Cortex of kidney (tissue), 1 donor: Measurements from ENCODE around the gene BLNK.
"Not testable (repeated sequence)": the region's sequence is repeated elsewhere in the genome, so short reads cannot be mapped to it uniquely, and the experiment has no call there.

ENCODE experiments used
- DNase-seq: peaks from one replicate; lab custom pipeline; 2025; lab: John Stamatoyannopoulos, UW

BLNK gene

DNA sequence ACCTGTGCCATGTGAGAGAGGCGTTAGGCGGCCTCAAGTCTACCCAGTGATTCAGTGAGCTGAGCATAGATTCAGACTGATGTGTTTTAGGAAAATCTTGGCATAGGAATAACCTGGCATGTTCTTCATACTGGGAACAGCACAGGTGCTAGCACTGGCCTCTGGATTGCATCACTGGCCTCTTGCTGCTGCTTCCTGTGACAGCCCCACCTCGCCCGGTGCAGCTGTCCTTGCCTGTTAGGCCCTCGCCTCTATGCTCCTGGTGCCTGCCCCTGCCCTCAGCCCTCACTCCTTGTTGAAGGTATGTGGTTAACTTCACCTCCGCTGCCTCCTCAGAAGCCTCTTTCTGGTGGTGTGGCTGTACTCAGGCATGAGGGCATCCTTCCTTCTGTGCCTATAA, 46.2 kb downstream of the BLNK start:
- DNase-seq, result no peak

GRCh38 chr10:96222908-96223307, 48.5 kb downstream of the BLNK start:
- no peak for DNase-seq

DNA sequence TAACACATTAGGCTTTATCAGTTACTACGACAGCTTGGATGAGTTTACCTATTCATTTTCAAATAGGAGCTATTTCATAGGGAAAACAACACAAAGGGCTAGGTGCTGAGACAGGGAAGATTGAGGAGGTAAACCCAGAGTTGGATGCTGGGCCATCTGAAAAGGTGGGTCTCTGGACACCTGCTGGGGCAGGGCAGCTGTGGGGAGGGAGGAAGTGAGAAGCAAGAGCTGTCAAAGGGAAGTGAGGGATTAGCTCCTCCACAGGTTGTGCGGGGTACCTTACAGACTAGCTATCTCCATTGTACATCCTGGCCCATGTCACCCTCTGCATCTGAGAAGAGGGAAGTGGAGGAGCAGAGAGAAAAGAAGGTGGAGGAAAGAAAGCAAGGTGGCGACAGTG, 48.9 kb downstream of the BLNK start:
- no peak for DNase-seq

DNA sequence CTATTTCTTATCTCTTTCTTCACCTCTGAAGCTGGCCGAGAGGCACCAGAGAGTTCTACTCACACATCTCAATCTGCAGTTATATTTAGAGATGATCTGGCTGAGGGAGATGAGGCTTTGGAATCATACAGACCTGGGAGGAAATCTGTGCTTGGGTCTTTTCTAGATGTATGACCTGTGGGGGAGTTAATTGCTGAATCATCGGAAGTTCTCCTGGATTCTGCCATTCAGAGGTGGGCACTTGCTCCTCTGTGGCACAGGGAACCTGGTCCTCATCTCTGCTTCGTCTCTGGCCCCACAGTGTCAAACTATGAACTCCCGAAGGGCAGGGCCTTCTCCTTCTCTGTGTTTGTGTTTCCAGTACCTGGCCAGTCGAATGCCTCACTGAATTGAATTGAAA, 52.5 kb downstream of the BLNK start:
- no peak for DNase-seq

- DNase-seq, result no peak
Measured at GRCh38 chr10:96217711-96218110, 53.7 kb downstream of the BLNK start.

DNA sequence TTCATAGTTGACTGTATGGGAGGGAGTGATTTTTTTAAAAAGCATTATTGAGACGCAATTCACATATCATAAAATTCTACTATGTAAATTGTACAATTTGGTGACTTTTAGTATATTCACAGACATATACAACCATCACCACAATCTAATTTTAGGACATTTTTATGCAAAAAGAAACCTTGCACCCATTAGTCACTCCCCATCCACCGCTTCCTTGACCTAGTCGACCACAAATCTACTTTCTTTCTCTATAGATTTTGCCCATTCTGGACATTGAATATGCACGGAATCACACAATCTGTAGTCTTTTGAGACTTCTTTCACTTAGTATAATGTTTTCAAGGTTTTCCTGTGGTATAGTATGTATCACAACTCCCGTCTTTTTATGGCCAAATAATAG, 54.6 kb downstream of the BLNK start:
- no peak for DNase-seq

- DNase-seq, result no peak
Measured at GRCh38 chr10:96212911-96213310, 58.5 kb downstream of the BLNK start.

GRCh38 chr10:96211764-96212163, 59.6 kb downstream of the BLNK start:
- DNase-seq, result no peak

GRCh38 chr10:96208946-96209345, 62.4 kb downstream of the BLNK start:
- DNase-seq, result no peak

DNA sequence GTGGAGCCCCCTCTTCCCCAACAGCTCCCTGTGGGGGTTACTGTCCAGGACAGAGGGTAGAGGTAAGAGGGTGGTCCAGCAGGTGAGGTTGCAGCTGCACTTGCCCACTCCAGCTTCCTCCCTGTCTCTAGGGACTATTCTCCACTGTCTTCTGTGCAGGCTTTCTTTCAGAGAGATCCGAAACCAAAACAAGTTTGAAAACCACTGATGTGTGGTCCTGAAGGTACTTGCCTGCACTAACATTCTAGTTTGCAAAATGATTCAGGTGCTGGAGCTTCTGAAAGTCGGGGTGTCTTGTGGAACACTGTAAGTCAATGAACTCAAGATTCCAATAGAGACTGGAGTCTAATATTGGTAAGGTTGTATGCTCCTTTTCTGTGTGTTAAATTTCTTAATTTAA, 63.1 kb downstream of the BLNK start:
- no peak for DNase-seq

- DNase-seq, result no peak
Measured at GRCh38 chr10:96205580-96205979, 65.8 kb downstream of the BLNK start.

DNA sequence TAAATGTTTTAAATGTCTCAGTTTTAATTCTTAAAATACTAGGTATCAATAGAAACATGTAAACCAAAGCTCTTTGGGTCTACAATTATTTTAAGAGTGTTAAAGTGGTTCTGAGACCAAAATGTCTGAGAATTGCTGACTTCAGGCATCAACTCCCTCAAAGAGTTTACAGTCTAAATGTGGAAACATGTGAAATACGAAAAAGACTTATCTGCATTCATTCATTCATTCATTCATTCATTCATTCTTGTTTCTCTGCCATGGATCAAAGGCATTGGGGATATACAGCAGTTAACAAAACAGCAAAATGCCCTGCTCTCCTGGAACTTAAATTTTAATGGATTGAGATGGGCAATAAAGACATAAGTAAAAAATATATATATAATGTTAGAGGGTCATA, 69.8 kb downstream of the BLNK start:
- DNase-seq, result no peak

DNA sequence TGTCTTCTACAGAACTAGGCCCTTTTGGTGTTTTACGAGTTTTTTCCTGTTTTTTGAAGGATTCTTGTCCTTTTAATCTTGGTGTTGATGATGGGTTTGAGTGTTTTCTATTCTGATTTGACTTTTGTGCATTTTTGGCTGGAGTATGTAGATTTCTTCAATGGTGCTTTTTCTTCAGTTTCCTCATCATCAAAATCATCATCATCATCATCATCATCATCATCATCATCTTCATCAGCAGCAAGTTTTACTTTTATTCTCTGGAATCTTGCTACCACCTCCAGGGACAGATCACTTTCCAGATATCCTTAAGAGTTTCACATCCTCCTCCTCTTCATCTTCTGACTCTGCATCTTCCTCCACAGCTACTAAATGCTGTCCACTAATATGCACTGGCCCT, 81.9 kb downstream of the BLNK start:
- DNase-seq, result not testable (repeated sequence)

DNA sequence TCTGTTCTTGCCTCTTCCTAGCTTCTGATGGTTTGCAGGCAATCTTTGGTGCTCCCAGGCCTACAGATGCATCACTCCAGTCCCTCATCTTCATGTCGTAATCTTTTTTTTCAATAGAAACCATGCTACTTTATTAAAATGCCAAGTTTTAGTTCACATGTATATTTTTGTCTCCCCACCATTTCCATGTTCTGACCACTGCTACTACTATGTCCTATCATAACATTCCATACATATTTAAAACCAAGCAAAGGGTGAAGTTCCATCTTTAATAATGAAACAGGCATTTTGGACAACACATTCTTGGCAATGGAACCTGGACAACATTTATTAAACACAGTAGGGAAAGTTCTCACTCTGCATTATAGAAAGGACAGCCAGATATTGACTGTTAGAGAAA, 82.5 kb downstream of the BLNK start:
- DNase-seq, result no peak

GRCh38 chr10:96188421-96188820, 82.9 kb downstream of the BLNK start:
- no peak for DNase-seq

- DNase-seq, result no peak
Measured at GRCh38 chr10:96176985-96177384, 94.4 kb downstream of the BLNK start.

- no peak for DNase-seq
Measured at GRCh38 chr10:96172666-96173065, 98.7 kb downstream of the BLNK start.

- DNase-seq, result no peak
Measured at GRCh38 chr10:96170230-96170629, 101.1 kb downstream of the BLNK start.

DNA sequence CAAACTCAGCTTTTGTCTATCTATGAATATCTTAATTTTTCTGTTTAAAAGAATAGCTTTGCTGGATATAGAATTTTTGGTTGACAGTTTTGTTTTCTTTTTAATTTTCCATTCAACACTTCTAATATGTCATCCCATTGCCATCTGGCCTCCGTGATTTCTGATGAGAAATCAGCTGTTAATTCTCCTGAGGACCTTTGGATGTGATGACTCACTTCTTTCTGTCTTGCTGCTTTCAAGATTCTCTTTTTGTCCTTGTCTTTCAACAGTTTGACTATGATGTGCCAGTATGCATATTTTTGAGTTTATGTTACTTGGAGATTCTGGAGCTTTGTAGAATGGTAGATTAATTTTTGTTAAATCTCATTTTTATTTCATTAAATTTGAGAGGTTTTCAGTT, 102.8 kb downstream of the BLNK start:
- no peak for DNase-seq

DNA sequence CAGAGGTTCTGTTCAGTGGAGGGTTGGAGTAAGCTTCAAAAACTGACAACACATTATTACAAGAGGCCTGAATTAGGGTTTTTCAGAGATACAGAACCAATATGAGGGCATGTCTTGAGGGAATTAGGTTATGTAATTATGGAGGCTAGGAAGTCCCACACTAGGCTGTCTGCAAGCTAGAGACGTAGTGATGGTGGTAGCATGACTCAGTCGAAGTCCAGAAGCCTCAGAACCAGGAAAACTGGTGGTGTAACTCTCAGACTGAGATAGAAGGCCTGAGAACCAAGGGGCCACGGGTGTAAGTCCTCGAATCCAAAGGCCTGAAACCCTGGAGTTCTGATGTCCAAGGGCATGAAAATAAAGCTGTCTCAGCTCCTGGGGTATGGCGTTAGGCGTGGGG, 105.6 kb downstream of the BLNK start:
- DNase-seq, result no peak

- no peak for DNase-seq
Measured at GRCh38 chr10:96153070-96153469, 118.3 kb downstream of the BLNK start.

GRCh38 chr10:96152437-96152836, 118.9 kb downstream of the BLNK start:
- no peak for DNase-seq
